RWPE2 (cell line): ENCODE data around the gene PTGES.

Experiments used
- ATAC-seq: fragments of 200-7000 bp; cut with Tn5 transposase; 3 replicates; pipeline ENCODE4 v1.9.1; 2021; ENCODE audit warnings: low read depth
- DNase-seq: peaks from one replicate; pipeline ENCODE4 v3.0.0-alpha.2; 2020; ENCODE audit warnings: low spot score
- H3K27ac ChIP-seq: fragments of 450-650 bp; 2 replicates; pipeline ENCODE4 v1.5.1; 2017; ENCODE audit warnings: mild to moderate bottlenecking; ENCODE audit not compliant: poor library complexity, severe bottlenecking
- H3K27me3 ChIP-seq: fragments of 250-450 bp; sonication (Bioruptor Pico); 2 replicates; pipeline ENCODE4 v1.5.1; 2021; ENCODE audit warnings: mild to moderate bottlenecking, moderate library complexity; ENCODE audit not compliant: insufficient read depth, poor library complexity, severe bottlenecking
- H3K36me3 ChIP-seq: fragments of 250-450 bp; sonication (Bioruptor Pico); 2 replicates; pipeline ENCODE4 v1.5.1; 2020; ENCODE audit warnings: low read depth, mild to moderate bottlenecking, moderate library complexity
- H3K4me1 ChIP-seq: fragments of 250-450 bp; sonication (Bioruptor Pico); 2 replicates; pipeline ENCODE4 v1.5.1; 2021; ENCODE audit warnings: mild to moderate bottlenecking, moderate library complexity; ENCODE audit not compliant: insufficient read depth, poor library complexity, severe bottlenecking
- H3K4me3 ChIP-seq: fragments of 250-450 bp; sonication (Bioruptor Pico); 2 replicates; pipeline ENCODE4 v1.5.1; 2021; ENCODE audit warnings: mild to moderate bottlenecking, moderate library complexity; ENCODE audit not compliant: severe bottlenecking
- H3K9me3 ChIP-seq: fragments of 250-450 bp; sonication (Bioruptor Pico); 2 replicates; pipeline ENCODE4 v1.5.1; 2021; ENCODE audit warnings: mild to moderate bottlenecking, moderate library complexity; ENCODE audit not compliant: severe bottlenecking
- TF ChIP-seq, protein P1 (sequence below): fragments of 450-650 bp; IDR thresholded peaks from one replicate; pipeline ENCODE4 v1.5.1; 2017; ENCODE audit warnings: mild to moderate bottlenecking, moderate library complexity; ENCODE audit not compliant: poor library complexity, severe bottlenecking

PTGES gene

DNA sequence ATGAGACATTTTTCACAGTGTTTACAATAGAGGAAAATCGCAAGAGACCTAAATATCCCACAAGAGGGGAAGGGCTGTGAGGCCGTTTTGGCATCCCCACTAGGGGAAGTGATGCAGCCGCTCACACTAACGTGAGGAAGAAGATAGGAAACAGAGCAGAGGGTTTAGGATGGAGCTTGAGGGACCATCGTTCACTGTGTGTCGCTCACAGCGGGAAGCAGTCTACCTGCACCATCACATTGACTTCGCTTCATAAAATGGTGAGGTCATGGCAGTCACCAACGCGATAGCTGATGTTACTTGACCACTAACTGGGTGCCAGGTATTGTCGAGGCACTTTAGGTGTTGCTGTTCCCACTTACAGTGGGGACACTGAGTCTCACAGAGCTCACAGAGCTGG, 51.8 kb downstream of the PTGES start:
- Histone ChIP-seq H3K4me3 (no peak overlapping the region), H3K36me3 (no peaks in the 10 kb centered on the region), H3K27me3 (peaks cover 7% of the 10 kb centered on the region), H3K9me3 (no peaks in the 10 kb centered on the region), H3K4me1 (no peaks in the 10 kb centered on the region), H3K27ac (no peak overlapping the region)
- DNase-seq (no peak), ATAC-seq (no peak)
- TF ChIP-seq, protein P1, sequence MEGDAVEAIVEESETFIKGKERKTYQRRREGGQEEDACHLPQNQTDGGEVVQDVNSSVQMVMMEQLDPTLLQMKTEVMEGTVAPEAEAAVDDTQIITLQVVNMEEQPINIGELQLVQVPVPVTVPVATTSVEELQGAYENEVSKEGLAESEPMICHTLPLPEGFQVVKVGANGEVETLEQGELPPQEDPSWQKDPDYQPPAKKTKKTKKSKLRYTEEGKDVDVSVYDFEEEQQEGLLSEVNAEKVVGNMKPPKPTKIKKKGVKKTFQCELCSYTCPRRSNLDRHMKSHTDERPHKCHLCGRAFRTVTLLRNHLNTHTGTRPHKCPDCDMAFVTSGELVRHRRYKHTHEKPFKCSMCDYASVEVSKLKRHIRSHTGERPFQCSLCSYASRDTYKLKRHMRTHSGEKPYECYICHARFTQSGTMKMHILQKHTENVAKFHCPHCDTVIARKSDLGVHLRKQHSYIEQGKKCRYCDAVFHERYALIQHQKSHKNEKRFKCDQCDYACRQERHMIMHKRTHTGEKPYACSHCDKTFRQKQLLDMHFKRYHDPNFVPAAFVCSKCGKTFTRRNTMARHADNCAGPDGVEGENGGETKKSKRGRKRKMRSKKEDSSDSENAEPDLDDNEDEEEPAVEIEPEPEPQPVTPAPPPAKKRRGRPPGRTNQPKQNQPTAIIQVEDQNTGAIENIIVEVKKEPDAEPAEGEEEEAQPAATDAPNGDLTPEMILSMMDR, result no peak

DNA sequence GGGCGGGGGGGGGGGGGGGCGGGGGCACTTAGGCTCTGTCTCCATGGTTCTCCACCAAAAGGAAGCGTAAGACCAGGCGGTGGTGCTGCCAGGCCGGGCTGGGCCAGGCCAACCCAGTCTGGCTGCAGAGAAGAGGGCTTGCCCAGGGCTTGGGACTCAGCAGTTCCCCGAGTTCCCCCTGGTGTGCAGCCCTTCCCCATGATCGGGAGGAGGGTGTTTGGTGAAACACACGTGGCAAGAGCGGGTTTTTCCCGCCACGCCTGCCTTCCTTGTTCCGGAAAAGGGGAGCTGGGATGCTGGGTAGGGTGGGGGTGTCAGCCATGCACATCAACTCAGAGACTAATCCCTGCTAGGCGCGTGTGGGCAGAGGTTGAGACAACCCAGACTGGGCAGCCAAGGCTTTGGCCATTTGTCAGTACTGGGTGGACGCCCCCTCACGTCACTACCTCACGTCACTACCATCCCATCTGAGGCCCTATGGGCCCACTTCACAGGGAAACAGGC, 54.5 kb downstream of the PTGES start:
- no peaks in the 10 kb centered on the region for H3K9me3 ChIP-seq
- no peak overlapping the region for H3K4me3 ChIP-seq
- H3K27me3 ChIP-seq, result peaks cover 7% of the 10 kb centered on the region
- TF ChIP-seq, protein P1, result no peak
- no peaks in the 10 kb centered on the region for H3K36me3 ChIP-seq
- H3K4me1 ChIP-seq, result no peaks in the 10 kb centered on the region
- ATAC-seq, result no peak
- no peak for DNase-seq
- no peak overlapping the region for H3K27ac ChIP-seq

DNA sequence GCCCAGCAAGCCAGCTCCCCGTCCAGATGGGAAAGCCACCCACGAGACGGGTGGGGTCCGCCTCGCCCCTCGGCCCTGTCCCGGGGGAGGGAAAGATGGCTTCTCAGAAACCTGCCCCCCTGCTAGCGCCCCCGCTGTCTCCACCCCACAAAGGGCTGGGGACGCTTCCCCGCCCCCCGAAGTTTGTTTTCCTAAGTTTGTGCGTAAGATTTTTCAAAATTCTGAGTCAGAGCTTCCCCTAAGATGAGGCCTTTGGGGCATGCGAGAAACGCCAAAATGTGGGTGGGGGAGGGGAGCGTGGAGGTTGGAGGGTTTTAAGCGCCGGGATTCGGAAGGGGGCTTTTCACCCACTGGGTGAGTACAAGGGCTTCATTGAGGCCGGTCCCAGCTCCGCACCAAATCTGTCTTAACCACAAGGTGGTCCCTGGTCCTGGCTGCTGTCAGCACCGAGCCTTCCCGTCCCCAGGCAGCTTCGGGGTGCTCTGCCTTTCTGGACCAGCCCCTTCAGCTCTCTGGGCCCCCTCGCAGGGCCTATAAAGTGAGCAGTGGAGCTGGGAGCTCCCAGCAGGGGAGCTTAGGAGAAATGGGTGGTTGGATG, 55.1 kb downstream of the PTGES start:
- ATAC-seq, result no peak
- H3K36me3 ChIP-seq, result no peaks in the 10 kb centered on the region
- H3K27me3 ChIP-seq, result peaks cover 7% of the 10 kb centered on the region
- TF ChIP-seq, protein P1, result no peak
- DNase-seq, result no peak
- H3K4me1 ChIP-seq, result no peaks in the 10 kb centered on the region
- H3K4me3 ChIP-seq, result peak overlapping the region; percentile 38
- H3K9me3 ChIP-seq, result no peaks in the 10 kb centered on the region
- no peak overlapping the region for H3K27ac ChIP-seq

DNA sequence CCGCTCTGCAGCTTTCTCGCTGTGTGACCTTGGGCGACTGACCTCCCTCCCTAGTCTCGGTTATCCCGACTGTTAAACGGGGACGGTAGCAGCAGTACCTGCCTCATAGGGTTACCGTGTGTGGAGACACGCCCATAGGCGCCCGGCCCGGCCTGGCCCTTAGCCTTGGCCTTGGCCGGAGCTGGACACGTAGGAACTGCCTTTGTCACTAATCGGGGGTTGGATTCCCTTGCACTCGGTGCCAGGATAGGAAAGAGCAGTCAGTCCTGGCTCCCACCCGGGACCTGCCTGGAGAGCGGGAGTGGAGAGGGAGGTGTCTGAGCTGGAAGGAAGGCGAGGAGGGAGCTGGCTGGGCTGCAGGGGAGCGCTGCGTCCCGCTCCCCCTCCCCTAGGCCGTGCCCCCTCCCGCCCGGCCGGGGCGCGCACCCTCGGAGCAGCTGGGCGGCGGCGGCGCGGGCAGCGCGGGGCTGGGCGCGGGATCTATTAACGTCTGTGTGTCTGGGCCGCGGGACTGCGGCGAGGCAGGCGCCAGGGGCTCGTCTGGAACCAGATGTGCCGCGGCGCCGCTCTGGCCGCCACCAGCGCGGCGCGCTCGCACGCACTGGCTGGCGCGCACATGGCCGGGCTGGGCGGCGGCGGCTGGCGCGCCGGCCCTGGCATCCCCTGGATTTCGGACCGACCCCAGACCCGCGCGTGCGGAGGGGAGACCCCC, 55.7 kb downstream of the PTGES start:
- H3K9me3 ChIP-seq, result no peaks in the 10 kb centered on the region
- no peak overlapping the region for H3K27ac ChIP-seq
- H3K36me3 ChIP-seq, result no peaks in the 10 kb centered on the region
- DNase-seq (no peak), ATAC-seq (peak; percentile 55)
- H3K4me1 ChIP-seq, result no peaks in the 10 kb centered on the region
- peak overlapping the region; percentile 38 for H3K4me3 ChIP-seq
- peaks cover 7% of the 10 kb centered on the region for H3K27me3 ChIP-seq
- TF ChIP-seq, protein P1, result no peak

DNA sequence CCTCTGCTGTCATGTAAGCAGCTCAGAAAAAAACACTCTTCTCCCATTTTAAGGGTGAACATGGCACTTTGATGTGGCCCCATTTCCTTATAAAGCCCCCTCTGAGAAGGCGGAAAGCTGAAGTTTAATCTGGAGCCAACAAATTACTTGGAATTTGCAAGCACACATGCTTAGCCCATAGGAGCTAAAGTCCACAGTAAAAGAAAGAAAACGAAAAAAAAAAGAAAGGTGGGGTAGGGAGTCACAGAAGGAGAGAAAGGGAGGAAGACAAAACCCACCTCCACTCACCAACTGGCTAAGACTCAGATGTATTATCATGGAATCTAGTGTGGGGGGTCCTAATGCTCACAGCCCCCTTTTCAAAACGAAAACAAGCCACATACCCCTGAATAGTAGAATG, 57.0 kb downstream of the PTGES start:
- H3K4me3 ChIP-seq, result no peak overlapping the region
- DNase-seq, result no peak
- H3K27me3 ChIP-seq, result peaks cover 7% of the 10 kb centered on the region
- H3K4me1 ChIP-seq, result no peaks in the 10 kb centered on the region
- TF ChIP-seq, protein P1, result no peak
- ATAC-seq, result no peak
- H3K36me3 ChIP-seq, result no peaks in the 10 kb centered on the region
- H3K27ac ChIP-seq, result no peak overlapping the region
- no peaks in the 10 kb centered on the region for H3K9me3 ChIP-seq
